HG02642 (cell line): ENCODE results near the gene DCAF15.
"Not testable (repeated sequence)": the region's sequence is repeated elsewhere in the genome, so short reads cannot be mapped to it uniquely, and the experiment has no call there.

Experiments used
- ATAC-seq: cut with Tn5 transposase; IDR thresholded peaks from one replicate; pipeline ENCODE4 v1.9.1; 2021; ENCODE audit warnings: mild to moderate bottlenecking; ENCODE audit not compliant: unreplicated experiment, poor library complexity

DCAF15 gene

GRCh38 chr19:13973479-13973878, 21.2 kb downstream of the DCAF15 start:
- not testable (repeated sequence) for ATAC-seq

DNA sequence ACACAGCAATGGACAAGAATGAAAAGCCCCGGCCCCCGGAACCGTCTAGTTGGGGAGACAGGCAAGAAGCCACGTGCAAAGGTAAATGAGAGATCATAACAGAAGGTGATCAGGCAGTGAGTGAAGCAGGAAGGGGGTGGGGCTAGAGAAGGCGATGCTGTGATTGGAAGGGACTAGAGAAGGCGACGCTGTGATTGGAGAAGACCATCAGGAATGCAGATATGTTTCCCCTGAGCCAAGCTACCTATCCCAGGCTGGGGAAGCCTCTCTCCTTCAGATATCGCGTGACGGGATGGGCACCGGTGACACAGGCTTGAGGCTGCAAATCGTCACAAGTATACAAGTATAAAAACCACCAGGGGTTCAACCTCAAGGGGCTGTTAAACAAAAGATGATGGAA, 21.8 kb downstream of the DCAF15 start:
- no peak for ATAC-seq

- no peak for ATAC-seq
Observed at GRCh38 chr19:13975870-13976269, 23.6 kb downstream of the DCAF15 start.

- ATAC-seq = no peak
Observed at GRCh38 chr19:13976446-13976845, 24.1 kb downstream of the DCAF15 start.

DNA sequence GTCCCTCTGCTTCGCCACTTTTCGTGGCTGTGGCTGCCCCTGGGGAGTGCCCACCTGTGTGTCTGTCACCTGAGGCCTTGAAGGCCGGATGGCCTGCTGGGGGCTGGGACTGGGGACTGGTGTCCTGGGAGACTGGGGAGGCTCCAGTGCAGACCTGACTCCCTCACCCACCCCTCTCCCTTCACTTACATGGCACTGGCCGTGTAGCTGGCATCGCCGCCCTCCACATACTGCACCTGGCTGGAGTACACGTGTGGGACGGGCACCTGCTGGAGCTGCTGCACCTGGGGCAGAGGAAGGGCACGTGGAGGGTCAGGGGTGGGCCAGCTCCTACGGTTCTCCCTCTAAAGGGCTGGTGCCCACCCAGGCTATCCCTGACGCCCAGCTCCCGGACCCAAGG, 25.5 kb downstream of the DCAF15 start:
- no peak for ATAC-seq

- ATAC-seq = no peak
Observed at GRCh38 chr19:13978351-13979243, 26.3 kb downstream of the DCAF15 start.

DNA sequence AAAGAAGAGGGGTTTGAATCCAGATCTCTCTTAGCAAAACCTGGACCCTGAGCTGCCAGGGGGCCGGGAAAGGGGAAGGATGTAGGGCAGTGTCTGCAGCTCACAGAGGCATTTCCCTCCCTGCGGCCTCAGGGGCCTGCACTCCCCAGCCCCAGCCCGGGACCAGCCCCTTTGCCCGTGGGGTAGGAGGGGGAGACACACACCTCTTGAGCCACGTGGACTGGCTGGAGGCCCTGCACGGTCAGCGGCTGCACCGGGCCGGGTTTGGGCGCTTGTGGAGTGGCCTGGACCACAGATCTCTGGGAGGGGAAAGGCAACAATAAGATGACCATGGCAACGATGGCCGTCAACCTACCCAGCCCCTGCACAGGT, 26.9 kb downstream of the DCAF15 start:
- ATAC-seq = no peak

DNA sequence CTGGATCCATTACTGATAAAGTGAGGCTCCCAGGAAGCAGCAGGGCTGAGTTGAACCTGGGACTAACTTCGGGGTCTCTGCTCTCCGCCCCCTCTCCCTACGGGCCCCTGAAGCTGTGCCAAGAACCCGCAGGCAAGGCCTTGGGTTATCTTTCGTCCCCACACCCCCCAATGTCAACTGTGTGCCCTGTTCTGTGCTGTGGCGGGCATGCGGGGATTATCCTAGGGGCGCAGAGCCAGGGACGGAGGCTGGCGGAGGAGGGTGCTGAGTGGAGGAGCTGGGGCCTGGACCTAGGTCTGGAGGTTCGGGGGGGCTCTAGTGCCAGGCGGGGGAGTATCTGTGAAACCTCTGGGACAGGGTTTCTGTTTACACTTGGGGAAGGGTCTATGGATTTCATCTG, 27.4 kb downstream of the DCAF15 start:
- no peak for ATAC-seq

DNA sequence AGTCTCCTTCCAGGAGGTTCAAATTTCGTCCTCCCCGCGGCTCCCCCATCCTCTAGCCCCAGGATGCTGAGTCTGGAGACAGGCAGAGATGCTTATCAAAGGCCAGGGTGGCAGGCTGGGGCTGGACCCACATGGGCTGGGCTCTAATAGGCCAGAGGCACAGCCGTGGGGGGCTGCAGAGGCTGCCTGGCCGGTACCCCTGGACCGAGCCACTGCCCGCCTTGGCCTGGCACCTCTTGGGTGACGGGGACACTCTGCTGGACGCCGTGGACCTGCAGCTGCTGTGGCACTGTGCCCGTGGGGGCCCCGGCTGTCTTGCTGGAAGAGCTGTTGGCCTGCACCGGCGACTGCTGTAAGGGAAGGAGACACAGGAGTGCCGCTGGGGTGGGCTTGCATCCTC, 28.0 kb downstream of the DCAF15 start:
- no peak for ATAC-seq

DNA sequence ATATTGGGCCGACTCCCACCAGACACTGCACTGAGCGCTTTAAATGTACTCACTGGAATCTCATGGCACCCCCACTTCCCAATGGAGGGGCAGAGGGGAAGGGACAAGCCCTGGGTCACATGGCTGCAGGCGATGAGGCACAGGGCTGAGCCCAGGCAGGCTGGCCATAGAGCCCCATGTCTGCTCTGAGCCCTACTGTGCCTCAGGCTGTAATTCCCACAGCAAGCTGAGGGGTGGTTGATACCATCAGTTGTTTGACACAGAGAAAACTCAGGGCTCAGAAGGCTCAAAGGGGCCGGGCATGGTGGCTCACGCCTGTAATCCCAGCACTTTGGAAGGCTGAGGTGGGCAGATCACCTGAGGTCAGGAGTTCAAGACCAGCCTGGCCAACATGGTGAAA, 28.7 kb downstream of the DCAF15 start:
- ATAC-seq = no peak

DNA sequence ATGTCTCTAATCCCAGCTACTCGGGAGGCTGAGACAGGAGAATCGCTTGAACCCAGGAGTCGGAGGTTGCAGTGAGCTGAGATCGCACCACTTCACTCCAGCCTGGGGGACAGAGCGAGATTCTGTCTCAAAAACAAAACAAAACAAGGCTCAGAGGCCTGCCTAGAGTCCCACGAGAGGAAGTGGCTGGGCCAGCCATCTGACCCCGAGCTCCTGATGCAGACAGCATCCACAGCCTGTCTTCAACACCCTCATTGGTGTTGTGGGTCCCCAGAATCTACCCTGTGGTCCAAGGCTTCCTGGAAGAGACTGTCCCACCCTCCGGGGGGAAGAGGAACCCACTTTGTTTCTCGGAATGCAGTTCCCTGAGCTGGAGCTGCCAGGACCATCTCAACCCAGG, 29.2 kb downstream of the DCAF15 start:
- no peak for ATAC-seq

- ATAC-seq = no peak
Observed at GRCh38 chr19:13981988-13982501, 29.7 kb downstream of the DCAF15 start.

GRCh38 chr19:13982773-13983172, 30.5 kb downstream of the DCAF15 start:
- no peak for ATAC-seq

DNA sequence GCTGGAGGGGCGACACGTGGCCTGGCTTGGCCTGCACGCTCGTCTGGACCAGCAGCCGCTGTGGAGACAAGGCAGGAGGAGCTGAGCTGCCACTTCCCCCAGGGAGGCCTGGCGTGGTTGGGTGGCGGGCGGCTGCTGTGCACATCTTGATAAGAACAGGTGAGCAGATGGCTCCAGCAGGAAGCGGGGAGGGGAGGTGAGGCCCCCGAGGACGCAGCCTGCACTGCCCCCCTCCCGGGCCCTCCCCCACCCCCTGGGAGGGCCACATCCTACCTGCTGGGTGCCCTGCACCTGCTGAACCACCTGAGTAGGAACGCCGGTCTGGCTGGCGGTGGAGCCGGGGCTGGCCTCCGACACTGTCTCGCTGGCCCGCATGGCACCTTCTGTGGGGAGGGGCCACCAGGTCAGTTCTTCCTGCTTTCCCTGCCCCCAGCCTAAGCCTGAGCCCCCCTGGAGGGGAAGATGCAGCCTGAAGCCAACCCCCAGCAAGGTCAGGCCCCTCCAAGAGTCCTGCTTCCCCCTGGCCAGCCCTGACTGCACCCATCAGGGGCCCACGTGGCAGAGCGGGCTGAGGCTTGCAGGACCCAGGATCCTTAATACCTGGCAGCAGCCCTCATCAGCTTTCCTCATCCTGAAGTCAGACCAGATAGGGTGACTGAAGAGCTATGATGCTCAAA, 31.0 kb downstream of the DCAF15 start:
- no peak for ATAC-seq

DNA sequence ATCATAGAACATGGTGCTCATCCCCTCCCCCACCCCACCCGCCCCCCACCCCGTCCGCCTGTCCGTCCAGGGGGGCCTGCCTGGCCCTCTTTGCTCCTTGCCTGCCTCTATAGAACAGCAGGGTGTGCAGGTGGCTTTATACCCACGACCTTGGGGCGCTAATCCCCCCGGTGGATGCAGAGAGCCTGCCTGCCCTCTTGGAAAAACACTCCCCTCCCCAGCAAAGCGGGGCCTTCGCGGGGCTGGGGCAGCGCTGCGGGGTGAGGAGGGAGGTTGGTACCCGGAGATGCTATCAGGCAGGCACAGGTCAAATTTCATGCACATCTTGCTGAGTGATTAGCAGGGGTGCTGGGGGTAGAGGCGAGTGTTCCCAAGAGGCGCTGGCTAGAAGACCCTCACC, 31.9 kb downstream of the DCAF15 start:
- no peak for ATAC-seq

GRCh38 chr19:13984875-13985741, 32.8 kb downstream of the DCAF15 start:
- ATAC-seq = no peak

GRCh38 chr19:13985771-13986347, 33.5 kb downstream of the DCAF15 start:
- ATAC-seq = peak; percentile 26

DNA sequence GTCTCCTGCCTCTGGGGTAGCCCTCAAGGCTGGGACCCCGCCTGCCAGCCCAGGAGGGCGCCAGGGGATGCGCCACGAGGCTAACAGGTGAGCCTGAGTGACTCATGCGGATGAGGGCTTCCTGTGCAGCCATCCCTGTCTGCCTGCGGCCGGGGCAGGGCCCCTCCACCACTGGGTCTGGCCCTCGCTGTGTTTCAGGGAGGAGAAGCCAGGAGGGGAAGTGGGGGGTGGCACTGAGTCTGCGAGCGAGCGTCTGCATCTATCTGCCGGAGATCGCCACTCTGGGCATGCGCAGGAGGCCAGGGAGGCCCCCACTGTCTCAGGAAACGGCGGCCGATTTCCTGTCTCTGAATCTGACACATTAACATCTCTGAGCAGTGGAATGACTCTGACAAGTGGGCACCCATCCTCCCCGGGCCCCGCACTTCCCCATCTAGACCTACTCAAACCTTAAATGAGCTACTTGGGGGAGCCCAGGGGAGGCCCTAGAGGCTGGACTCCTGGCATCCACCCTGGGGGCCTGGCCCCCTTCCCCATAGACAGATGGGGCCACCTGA, 34.1 kb downstream of the DCAF15 start:
- peak; percentile 77 for ATAC-seq

DNA sequence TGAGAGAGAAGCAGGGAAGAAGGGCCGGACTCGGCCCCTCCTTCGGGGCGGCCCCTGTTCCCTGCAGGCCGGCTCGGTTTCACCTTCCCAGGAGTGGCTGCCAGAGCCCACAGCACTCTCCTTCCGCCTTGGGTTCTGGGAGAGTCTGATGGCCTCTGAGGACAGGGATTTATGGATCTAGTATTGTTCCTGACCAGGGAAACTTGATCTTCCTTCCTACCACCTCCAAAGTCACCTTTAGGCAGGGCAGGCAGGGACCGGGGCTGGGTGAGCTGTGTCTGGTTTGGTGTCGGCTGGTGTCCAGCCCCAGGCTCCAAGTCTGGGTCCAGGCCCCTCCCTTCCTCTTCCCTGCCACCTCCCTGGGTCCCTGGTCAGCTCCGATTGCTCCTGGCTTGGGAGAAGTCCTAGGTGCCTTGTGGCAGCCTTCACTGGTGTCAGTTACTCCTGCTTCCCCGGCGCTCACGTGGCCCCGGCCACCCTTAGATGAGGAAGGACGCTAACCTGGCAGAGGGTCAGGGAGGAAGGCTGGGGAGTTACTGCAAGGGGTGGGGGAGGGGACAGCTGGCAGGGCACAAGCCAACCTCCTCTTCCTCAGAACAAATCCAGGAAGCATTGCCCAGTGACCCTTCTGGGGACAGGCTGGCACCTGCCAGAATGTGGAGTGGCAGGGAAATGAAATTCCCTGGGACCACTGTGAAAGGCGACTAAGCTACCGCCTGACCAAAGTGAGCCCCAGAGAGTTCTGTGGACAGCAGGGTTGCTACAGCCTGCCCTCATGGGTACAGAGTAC, 35.0 kb downstream of the DCAF15 start:
- ATAC-seq = no peak
